ENCODE results near the gene ATCAY.

ATCAY gene, protein sequence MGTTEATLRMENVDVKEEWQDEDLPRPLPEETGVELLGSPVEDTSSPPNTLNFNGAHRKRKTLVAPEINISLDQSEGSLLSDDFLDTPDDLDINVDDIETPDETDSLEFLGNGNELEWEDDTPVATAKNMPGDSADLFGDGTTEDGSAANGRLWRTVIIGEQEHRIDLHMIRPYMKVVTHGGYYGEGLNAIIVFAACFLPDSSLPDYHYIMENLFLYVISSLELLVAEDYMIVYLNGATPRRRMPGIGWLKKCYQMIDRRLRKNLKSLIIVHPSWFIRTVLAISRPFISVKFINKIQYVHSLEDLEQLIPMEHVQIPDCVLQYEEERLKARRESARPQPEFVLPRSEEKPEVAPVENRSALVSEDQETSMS

DNA sequence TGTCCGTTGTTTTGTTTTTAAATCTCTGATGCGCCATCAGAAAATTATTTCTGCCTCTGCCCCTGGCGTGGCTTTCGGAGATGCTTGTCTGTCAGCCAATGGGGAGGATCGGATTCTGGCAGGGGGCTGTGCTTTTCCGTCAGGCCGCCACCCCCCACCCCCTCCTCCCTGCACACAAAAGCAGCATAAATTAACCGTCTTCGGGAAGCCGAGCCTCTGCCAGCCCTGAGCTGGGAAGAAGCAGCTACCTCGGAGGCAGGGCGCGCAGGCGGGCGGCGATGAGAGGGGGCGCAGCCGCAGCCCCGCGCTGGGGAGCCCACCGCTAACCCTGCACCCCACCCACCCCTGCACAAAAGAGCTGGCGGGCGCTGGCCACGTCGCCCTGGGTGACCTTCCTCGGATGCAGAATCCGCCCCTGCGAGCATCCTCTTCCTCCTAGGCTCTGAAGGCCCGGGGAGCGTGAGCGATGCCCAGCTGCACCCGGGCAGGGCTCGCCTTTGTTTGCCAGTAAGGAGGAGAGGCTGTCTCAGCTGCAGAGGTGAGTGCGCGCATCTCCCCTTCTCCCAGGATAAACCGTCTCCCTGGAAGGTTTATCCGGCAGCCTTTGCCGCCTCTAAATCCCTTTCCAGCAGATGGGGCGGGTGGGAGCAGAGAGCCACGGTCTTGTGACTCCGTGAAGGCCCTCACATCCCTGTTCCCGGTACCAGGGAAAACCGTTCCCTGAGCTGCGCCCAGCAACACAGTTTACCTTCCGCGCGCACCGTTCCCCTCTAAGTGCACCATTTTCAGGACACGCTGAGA lies at the start of gene ATCAY:
ATCAY (plus strand) TSS at position 215 of the 801 bp plus-strand sequence. CDS start 5,083 bp downstream, outside the sequence.
- ChIA-PET POLR2A (no interaction called here), CTCF (no interaction called here)
- TF ChIP-seq, protein P1, sequence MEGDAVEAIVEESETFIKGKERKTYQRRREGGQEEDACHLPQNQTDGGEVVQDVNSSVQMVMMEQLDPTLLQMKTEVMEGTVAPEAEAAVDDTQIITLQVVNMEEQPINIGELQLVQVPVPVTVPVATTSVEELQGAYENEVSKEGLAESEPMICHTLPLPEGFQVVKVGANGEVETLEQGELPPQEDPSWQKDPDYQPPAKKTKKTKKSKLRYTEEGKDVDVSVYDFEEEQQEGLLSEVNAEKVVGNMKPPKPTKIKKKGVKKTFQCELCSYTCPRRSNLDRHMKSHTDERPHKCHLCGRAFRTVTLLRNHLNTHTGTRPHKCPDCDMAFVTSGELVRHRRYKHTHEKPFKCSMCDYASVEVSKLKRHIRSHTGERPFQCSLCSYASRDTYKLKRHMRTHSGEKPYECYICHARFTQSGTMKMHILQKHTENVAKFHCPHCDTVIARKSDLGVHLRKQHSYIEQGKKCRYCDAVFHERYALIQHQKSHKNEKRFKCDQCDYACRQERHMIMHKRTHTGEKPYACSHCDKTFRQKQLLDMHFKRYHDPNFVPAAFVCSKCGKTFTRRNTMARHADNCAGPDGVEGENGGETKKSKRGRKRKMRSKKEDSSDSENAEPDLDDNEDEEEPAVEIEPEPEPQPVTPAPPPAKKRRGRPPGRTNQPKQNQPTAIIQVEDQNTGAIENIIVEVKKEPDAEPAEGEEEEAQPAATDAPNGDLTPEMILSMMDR (IDR thresholded peaks at IDR 0.05; ENCODE audit: insufficient read depth, low read length, missing control alignments): no peak
- no peak within 1 kb of the TSS for H3K4me3 ChIP-seq (ENCODE audit: low read depth, low read length)
- no peak for DNase-seq (ENCODE audit: low read depth, low spot score)

DNA sequence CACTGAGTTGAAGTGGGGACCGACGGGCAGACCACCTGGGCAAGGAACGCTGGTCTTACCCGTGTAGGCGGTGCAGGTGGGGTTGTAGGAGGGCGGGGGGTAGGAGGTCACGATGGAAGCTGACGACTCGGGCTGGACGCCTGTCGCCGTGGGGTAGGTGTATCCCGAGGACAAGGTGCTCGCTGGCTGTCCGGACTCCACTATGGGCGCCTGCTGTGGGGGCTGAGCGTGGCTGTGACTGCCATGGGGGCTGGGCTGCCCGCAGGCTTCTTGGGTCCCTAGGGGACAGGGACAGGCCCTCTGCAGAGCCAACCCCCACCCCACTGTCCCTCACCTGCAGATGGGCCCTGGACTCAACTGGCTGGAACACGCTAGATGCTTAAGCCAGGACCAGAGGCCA lies 48.9 kb upstream of the ATCAY start:
- POLR2A ChIA-PET: no interaction called here
- TF ChIP-seq, protein P1 (IDR thresholded peaks at IDR 0.05; ENCODE audit: insufficient read depth, low read length, missing control alignments): no peak
- no peak for DNase-seq (ENCODE audit: low read depth, low spot score)
- CTCF ChIA-PET: interaction anchor here (3.2 kb wide), 1 partner anchor 9 kb away, joined by 25 read pairs; no protein-coding TSS in a partner anchor
- H3K4me3 ChIP-seq (ENCODE audit: low read depth, low read length): no peak overlapping the region

DNA sequence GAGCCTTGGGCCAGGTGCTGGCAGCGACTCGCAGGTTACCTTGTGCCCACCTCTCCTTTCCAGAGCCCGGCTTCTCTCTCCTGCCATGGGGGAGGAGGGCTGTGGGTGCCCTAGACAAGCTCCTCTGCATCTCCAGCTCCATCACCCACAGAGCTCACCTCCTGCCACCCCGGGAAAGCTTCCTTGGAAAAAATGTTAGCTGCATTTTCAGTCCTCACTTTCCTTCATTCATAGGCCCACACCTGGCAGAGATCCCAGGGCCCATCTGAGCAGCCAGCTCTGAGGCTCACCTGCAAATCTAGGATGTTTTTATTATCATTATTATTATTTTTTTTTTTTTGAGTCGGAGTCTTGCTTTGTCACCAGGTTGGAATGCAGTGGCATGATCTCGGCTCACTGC lies 48.5 kb upstream of the ATCAY start:
- DNase-seq (ENCODE audit: low read depth, low spot score): no peak
- H3K4me3 ChIP-seq (ENCODE audit: low read depth, low read length): no peak overlapping the region
- TF ChIP-seq, protein P1 (IDR thresholded peaks at IDR 0.05; ENCODE audit: insufficient read depth, low read length, missing control alignments): no peak
- ChIA-PET POLR2A (no interaction called here), CTCF (interaction anchor here (3.2 kb wide), 1 partner anchor 10 kb away, joined by 25 read pairs; no protein-coding TSS in a partner anchor)

DNA sequence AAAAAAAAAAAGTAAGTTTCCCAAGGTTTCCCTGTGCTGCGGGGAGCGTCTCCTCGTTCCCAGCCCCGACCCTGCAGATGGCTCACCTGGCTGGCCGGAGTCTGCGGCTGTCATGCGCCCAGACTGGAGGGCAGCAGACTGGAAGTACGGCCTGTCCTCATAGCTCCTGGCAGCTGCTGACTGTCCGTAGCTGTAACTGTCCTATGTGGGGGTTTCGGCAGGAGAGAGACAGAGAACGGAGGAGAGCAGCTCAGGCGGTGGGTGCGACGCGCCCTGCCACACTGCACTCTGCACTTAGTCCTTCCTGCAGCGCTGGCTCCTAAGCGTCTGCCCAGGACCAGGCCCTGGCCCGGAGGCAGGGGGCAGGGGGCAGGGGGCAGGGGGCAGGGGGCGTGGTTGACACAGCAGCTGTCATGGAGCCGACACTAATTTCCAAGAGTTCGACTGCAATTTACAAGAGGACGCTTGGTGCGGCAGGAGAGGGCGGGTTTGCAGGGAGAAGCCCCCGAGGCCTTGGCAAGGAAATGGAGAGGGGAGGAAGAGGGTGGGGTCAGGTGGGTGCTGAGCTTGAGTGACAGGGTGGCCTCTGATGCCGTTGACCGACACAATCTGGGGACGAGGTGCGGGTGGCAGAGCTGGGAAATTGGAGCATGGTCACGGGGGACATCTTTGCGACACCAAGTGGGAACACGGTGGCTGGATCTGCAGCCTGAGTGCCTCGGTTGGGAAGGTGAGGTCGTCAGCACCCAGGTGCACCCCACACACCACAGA lies 46.7 kb upstream of the ATCAY start:
- POLR2A ChIA-PET: no interaction called here
- TF ChIP-seq, protein P1 (IDR thresholded peaks at IDR 0.05; ENCODE audit: insufficient read depth, low read length, missing control alignments): no peak
- DNase-seq (ENCODE audit: low read depth, low spot score): no peak
- CTCF ChIA-PET: interaction anchor here (1.8 kb wide), 1 partner anchor 15 kb away, joined by 5 read pairs; no protein-coding TSS in a partner anchor
- no peak overlapping the region for H3K4me3 ChIP-seq (ENCODE audit: low read depth, low read length)

DNA sequence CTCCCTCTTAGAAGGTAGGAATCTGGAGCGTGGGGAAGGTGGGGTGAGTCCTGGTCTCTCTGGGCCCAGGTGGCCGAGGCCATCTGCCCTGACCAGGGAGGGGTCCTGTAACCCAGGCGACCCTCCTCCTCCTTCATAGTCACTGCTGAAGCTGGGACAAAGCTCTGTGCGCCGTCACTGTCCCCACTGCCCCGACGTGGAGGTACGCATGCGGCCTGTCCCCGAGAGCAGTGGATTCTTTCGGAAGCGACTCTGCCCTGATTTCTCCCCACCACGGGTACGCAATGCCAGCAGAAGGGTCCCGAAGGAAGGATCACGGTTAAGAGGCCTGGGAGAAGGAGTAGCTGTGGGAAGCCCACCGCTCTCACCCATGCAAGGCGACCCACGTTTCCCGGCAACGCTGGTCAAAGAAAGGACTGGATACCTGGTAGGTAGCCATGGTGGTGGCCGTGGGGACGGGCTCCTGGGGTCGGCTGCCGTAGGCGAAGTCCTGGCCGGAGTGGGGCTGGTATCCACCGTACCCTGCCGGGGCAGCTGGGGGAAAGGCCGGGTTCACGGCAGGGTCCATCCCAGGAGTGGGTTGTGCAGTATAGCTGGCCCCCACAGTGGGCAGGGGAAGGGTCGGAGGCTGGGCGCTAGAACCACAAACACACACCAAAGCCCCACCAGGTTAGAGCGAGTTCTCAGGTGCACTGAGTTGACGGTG lies 46.0 kb upstream of the ATCAY start:
- TF ChIP-seq, protein P1 (IDR thresholded peaks at IDR 0.05; ENCODE audit: insufficient read depth, low read length, missing control alignments): no peak
- no peak for DNase-seq (ENCODE audit: low read depth, low spot score)
- H3K4me3 ChIP-seq (ENCODE audit: low read depth, low read length): no peak overlapping the region
- POLR2A ChIA-PET: no interaction called here
- CTCF ChIA-PET: interaction anchor here (1.8 to 2.5 kb wide), 2 partner anchors 13 to 16 kb away, joined by 5 to 12 read pairs; no protein-coding TSS in a partner anchor
